ENCODE measurements around the gene DFFA. TPM values are rescaled to one million over a fixed set of nuclear protein-coding genes. Genes with fewer than 3 reads are reported as not detected.
A peak's percentile ranks its signal among the peaks of the same experiment; 100 is the strongest.

The DFFA gene
- total and polyA plus RNA-seq, 9 of the 15 experiments (the other 6 are each of a cell fraction or from before 2014, with no cell fraction given): 39.6 to 74.8 (median 59.2) TPM

DNA sequence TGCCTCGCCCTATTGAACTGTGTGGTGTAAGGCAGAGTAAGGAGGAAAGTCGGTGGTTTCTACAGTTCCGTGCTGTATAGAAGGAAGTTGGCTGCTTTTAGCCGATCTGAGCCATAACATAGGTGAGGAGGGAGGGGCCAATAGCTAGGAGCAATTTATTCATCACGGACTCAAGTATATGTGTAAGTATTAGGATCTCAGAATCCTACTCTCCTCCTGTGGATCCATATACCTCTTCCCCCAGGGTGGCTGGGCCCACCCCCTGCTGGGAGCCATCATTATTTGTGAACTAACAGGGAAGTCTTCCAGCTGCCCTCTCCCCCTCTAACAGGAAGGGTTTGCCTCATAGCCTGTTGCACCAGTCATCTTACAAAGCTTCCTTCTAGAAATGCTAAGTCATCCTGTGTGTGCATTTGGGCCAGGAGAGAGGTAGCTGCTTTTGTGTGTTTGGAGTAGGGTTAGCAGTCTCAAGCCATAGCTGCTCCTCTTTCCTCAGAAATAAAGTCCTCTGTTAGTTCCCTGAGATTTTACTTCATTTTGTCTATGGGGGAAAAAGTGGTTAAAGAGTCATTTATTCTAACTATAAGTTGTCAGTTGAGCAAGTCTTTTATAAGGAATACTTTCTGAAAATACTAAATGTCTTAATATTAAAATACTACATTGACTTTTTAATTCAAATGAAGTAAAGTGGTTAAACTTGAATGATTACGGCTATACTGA lies 57.0 kb downstream of the DFFA start (continued):
- no peak for TF ChIP-seq PPARD (CRISPR knock-in tag; IDR thresholded peaks at IDR 0.05)
- no peak for TF ChIP-seq FOXK1 (CRISPR knock-in tag; IDR thresholded peaks at IDR 0.05; ENCODE audit: borderline replicate concordance)
- TF ChIP-seq RB1 (IDR thresholded peaks at IDR 0.05; ENCODE audit: low read depth): no peak
- TF ChIP-seq, protein P1, sequence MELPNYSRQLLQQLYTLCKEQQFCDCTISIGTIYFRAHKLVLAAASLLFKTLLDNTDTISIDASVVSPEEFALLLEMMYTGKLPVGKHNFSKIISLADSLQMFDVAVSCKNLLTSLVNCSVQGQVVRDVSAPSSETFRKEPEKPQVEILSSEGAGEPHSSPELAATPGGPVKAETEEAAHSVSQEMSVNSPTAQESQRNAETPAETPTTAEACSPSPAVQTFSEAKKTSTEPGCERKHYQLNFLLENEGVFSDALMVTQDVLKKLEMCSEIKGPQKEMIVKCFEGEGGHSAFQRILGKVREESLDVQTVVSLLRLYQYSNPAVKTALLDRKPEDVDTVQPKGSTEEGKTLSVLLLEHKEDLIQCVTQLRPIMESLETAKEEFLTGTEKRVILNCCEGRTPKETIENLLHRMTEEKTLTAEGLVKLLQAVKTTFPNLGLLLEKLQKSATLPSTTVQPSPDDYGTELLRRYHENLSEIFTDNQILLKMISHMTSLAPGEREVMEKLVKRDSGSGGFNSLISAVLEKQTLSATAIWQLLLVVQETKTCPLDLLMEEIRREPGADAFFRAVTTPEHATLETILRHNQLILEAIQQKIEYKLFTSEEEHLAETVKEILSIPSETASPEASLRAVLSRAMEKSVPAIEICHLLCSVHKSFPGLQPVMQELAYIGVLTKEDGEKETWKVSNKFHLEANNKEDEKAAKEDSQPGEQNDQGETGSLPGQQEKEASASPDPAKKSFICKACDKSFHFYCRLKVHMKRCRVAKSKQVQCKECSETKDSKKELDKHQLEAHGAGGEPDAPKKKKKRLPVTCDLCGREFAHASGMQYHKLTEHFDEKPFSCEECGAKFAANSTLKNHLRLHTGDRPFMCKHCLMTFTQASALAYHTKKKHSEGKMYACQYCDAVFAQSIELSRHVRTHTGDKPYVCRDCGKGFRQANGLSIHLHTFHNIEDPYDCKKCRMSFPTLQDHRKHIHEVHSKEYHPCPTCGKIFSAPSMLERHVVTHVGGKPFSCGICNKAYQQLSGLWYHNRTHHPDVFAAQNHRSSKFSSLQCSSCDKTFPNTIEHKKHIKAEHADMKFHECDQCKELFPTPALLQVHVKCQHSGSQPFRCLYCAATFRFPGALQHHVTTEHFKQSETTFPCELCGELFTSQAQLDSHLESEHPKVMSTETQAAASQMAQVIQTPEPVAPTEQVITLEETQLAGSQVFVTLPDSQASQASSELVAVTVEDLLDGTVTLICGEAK (IDR thresholded peaks at IDR 0.05): peak; percentile 76
- TF ChIP-seq, protein P1 (CRISPR knock-in tag; IDR thresholded peaks at IDR 0.05): no peak
- TF ChIP-seq SLC30A9 (CRISPR knock-in tag; IDR thresholded peaks at IDR 0.05): no peak
- TF ChIP-seq, protein P2, sequence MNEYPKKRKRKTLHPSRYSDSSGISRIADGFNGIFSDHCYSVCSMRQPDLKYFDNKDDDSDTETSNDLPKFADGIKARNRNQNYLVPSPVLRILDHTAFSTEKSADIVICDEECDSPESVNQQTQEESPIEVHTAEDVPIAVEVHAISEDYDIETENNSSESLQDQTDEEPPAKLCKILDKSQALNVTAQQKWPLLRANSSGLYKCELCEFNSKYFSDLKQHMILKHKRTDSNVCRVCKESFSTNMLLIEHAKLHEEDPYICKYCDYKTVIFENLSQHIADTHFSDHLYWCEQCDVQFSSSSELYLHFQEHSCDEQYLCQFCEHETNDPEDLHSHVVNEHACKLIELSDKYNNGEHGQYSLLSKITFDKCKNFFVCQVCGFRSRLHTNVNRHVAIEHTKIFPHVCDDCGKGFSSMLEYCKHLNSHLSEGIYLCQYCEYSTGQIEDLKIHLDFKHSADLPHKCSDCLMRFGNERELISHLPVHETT (CRISPR knock-in tag; conservative IDR thresholded peaks at IDR 0.05 in 1 of 2, IDR thresholded peaks at IDR 0.05 in 1 of 2): peak in 1 of 2 experiments; percentile 83; a peak in 2 of 4 replicates
- TF ChIP-seq NCOA1 (IDR thresholded peaks at IDR 0.05; ENCODE audit: low read depth): no peak
- no peak for TF ChIP-seq ZNF79 (CRISPR knock-in tag; IDR thresholded peaks at IDR 0.05; ENCODE audit: low read depth)
- TF ChIP-seq KAT2B (IDR thresholded peaks at IDR 0.05; ENCODE audit: low read depth, low read length): no peak
- TF ChIP-seq LARP7 (IDR thresholded peaks at IDR 0.05): no peak
- no peak for TF ChIP-seq RFX1 (IDR thresholded peaks at IDR 0.05)
- TF ChIP-seq CXXC5 (CRISPR knock-in tag; IDR thresholded peaks at IDR 0.05): peak; percentile 38; the same call in 1 of the 2 replicates
- no peak for TF ChIP-seq THAP7 (CRISPR knock-in tag; IDR thresholded peaks at IDR 0.05)
- no peak for TF ChIP-seq ZNF431 (CRISPR knock-in tag; IDR thresholded peaks at IDR 0.05)

Data from K562 (cell line).